Muscle of leg (tissue), 11 donors: Measurements from ENCODE around the gene METTL13. TPM values are rescaled to one million over a fixed set of nuclear protein-coding genes. Genes with fewer than 3 reads are reported as not detected.

Experiments used
- DNase-seq: peaks from one replicate; pipeline ENCODE4 v3.0.0; 2013
- H3K27ac ChIP-seq: one replicate; pipeline ENCODE4 v1.5.1; 2013; ENCODE audit warnings: mild to moderate bottlenecking, low read length, control low read depth
- H3K27me3 ChIP-seq: one replicate; pipeline ENCODE4 v1.6.1; 2013; ENCODE audit warnings: low read length; ENCODE audit not compliant: control insufficient read depth, insufficient read depth
- H3K36me3 ChIP-seq: one replicate; pipeline ENCODE4 v1.6.1; 2013; ENCODE audit warnings: low read length; ENCODE audit not compliant: control insufficient read depth, insufficient read depth
- H3K4me1 ChIP-seq: one replicate; pipeline ENCODE4 v1.6.1; 2013; ENCODE audit warnings: low read length; ENCODE audit not compliant: control insufficient read depth, insufficient read depth
- H3K4me3 ChIP-seq: one replicate; pipeline ENCODE4 v1.5.1; 2013; ENCODE audit warnings: low read length, control low read depth
- H3K9me3 ChIP-seq: replicated peaks from 2 replicates; pipeline ENCODE4 v1.6.1; 2013; ENCODE audit warnings: low read depth, low read length; ENCODE audit not compliant: control insufficient read depth
- WGBS: methylation state at CpG from one replicate; pipeline ENCODE4 v1.1.5; 2013; ENCODE audit warnings: missing lambda C conversion rate; ENCODE audit not compliant: insufficient coverage; 5-methylcytosine and 5-hydroxymethylcytosine counted together
- polyA plus RNA-seq, 8 donors: library from polyadenylated mRNA; unstranded; fragments of 120-200 nt; gene quantifications; one replicate each; pipeline versions ENCODE4 v1.2.1 to v1.2.3, GENCODE V29; 2013; ENCODE audit warnings: inconsistent platforms in 1 of 8, low replicate concordance in 1 of 8; ENCODE audit not compliant: insufficient read length in 8 of 8, insufficient read depth in 1 of 8
- total RNA-seq: library from RNA; stranded (reverse); fragments of 120-200 nt; gene quantifications from one replicate; pipeline ENCODE4 v1.2.4, GENCODE V29; 2013

METTL13 gene
- total and polyA plus RNA-seq, 9 donors, result 16.3 to 27.9 (median 23.1) TPM

- Histone ChIP-seq H3K27ac (peak overlapping the region; percentile 99), H3K4me3 (peak overlapping the region; percentile 86), H3K27me3 (no peaks in the 10 kb centered on the region), H3K36me3 (peaks cover 3% of the 10 kb centered on the region), H3K4me1 (peaks cover 16% of the 10 kb centered on the region), H3K9me3 (no peaks in the 10 kb centered on the region)
- WGBS, result 14% methylated on average over 4 of the region's 8 CpGs
- peak; percentile 59 for DNase-seq
These were observed 38.2 kb upstream of the METTL13 start for GRCh38 chr1:171743081-171743870.

- no CpG with 5 or more reads among the region's 8 CpGs for WGBS
- no peak overlapping the region for H3K27ac ChIP-seq
These were observed 36.5 kb upstream of the METTL13 start for GRCh38 chr1:171744986-171745385.

GRCh38 chr1:171748651-171749050 is 32.8 kb upstream of the METTL13 start:
- no peaks in the 10 kb centered on the region for H3K27me3 ChIP-seq
- peaks cover 4% of the 10 kb centered on the region for H3K4me1 ChIP-seq
- H3K27ac ChIP-seq, result no peak overlapping the region
- DNase-seq, result no peak
- no peaks in the 10 kb centered on the region for H3K9me3 ChIP-seq
- H3K36me3 ChIP-seq, result no peaks in the 10 kb centered on the region
- H3K4me3 ChIP-seq, result no peak overlapping the region
- WGBS, result no CpG with 5 or more reads among the region's 3 CpGs

More at GRCh38 chr1:171744986-171745385, 36.5 kb upstream of the METTL13 start:
- no peaks in the 10 kb centered on the region for H3K9me3 ChIP-seq
- H3K4me3 ChIP-seq, result no peak overlapping the region
- peaks cover 16% of the 10 kb centered on the region for H3K4me1 ChIP-seq
- H3K36me3 ChIP-seq, result no peaks in the 10 kb centered on the region
- DNase-seq, result no peak
- no peaks in the 10 kb centered on the region for H3K27me3 ChIP-seq

GRCh38 chr1:171751221-171751620 is 30.2 kb upstream of the METTL13 start:
- no peak overlapping the region for H3K4me3 ChIP-seq
- H3K4me1 ChIP-seq, result no peaks in the 10 kb centered on the region
- no peak overlapping the region for H3K27ac ChIP-seq
- no CpG with 5 or more reads among the region's 6 CpGs for WGBS
- DNase-seq, result no peak
- H3K36me3 ChIP-seq, result no peaks in the 10 kb centered on the region
- no peaks in the 10 kb centered on the region for H3K27me3 ChIP-seq
- no peaks in the 10 kb centered on the region for H3K9me3 ChIP-seq

GRCh38 chr1:171753182-171753581 is 28.3 kb upstream of the METTL13 start:
- no peak for DNase-seq
- Histone ChIP-seq H3K27me3 (no peaks in the 10 kb centered on the region), H3K9me3 (no peaks in the 10 kb centered on the region), H3K27ac (no peak overlapping the region), H3K4me1 (no peaks in the 10 kb centered on the region), H3K4me3 (no peak overlapping the region), H3K36me3 (no peaks in the 10 kb centered on the region)
- WGBS, result no CpG with 5 or more reads among the region's 2 CpGs

- Histone ChIP-seq H3K4me3 (no peak overlapping the region), H3K36me3 (no peaks in the 10 kb centered on the region), H3K27ac (no peak overlapping the region), H3K9me3 (no peaks in the 10 kb centered on the region), H3K4me1 (no peaks in the 10 kb centered on the region), H3K27me3 (no peaks in the 10 kb centered on the region)
- 79% methylated on average over 2 of the region's 4 CpGs for WGBS
- no peak for DNase-seq
These were observed 27.6 kb upstream of the METTL13 start for GRCh38 chr1:171753685-171754352.

- H3K27ac ChIP-seq, result no peak overlapping the region
- H3K9me3 ChIP-seq, result no peaks in the 10 kb centered on the region
- WGBS, result no CpG with 5 or more reads among the region's 4 CpGs
- no peak overlapping the region for H3K4me3 ChIP-seq
- DNase-seq, result no peak
- H3K4me1 ChIP-seq, result no peaks in the 10 kb centered on the region
- H3K27me3 ChIP-seq, result no peaks in the 10 kb centered on the region
- no peaks in the 10 kb centered on the region for H3K36me3 ChIP-seq
These were observed 27.1 kb upstream of the METTL13 start for GRCh38 chr1:171754353-171754705.

GRCh38 chr1:171754971-171755370 is 26.5 kb upstream of the METTL13 start:
- Histone ChIP-seq H3K27ac (no peak overlapping the region), H3K9me3 (no peaks in the 10 kb centered on the region), H3K36me3 (no peaks in the 10 kb centered on the region), H3K4me3 (no peak overlapping the region), H3K4me1 (no peaks in the 10 kb centered on the region), H3K27me3 (no peaks in the 10 kb centered on the region)
- WGBS, result no CpG with 5 or more reads among the region's 1 CpG
- no peak for DNase-seq

- 82% methylated on average over 2 of the region's 4 CpGs for WGBS
- Histone ChIP-seq H3K27ac (no peak overlapping the region), H3K36me3 (no peaks in the 10 kb centered on the region), H3K4me1 (no peaks in the 10 kb centered on the region), H3K27me3 (no peaks in the 10 kb centered on the region), H3K4me3 (no peak overlapping the region), H3K9me3 (no peaks in the 10 kb centered on the region)
- no peak for DNase-seq
These were observed 24.6 kb upstream of the METTL13 start for GRCh38 chr1:171756856-171757255.

GRCh38 chr1:171758011-171758410 is 23.4 kb upstream of the METTL13 start:
- Histone ChIP-seq H3K9me3 (no peaks in the 10 kb centered on the region), H3K27ac (no peak overlapping the region), H3K27me3 (no peaks in the 10 kb centered on the region), H3K4me3 (no peak overlapping the region), H3K36me3 (no peaks in the 10 kb centered on the region), H3K4me1 (no peaks in the 10 kb centered on the region)
- no peak for DNase-seq
